Esophagus muscularis mucosa (tissue), 4 donors: Measurements from ENCODE around the gene UCP2. TPM values are rescaled to one million over a fixed set of nuclear protein-coding genes. Genes with fewer than 3 reads are reported as not detected.

ENCODE experiments used
- DNase-seq: peaks from one replicate; pipeline ENCODE4 v3.0.0-alpha.2; 2017; ENCODE audit errors: extremely low spot score
- H3K27ac ChIP-seq, 4 donors: fragments of 200-600 bp; sonication (generic); replicated peaks in 1 of 4; 1 replicate in 3 of 4; 2 replicates in 1 of 4; pipeline ENCODE4 v1.5.1; 2016 to 2019; ENCODE audit warnings: mild to moderate bottlenecking in 1 of 4
- H3K27me3 ChIP-seq, 4 donors: fragments of 200-600 bp; sonication (generic); one replicate each; pipeline versions ENCODE4 v1.5.1 to v1.6.0; 2016 to 2019
- H3K36me3 ChIP-seq, 4 donors: fragments of 200-600 bp; sonication (generic); one replicate each; pipeline ENCODE4 v1.5.1; 2016 to 2019
- H3K4me1 ChIP-seq, 4 donors: fragments of 200-600 bp; sonication (generic); one replicate each; pipeline ENCODE4 v1.5.1; 2016 to 2019
- H3K4me3 ChIP-seq, 4 donors: fragments of 200-600 bp; sonication (generic); 1 replicate in 2 of 4; 2 replicates in 2 of 4; pipeline ENCODE4 v1.5.1; 2016 to 2019; ENCODE audit warnings: mild to moderate bottlenecking in 4 of 4, moderate library complexity in 1 of 4
- H3K9me3 ChIP-seq, 4 donors: fragments of 200-600 bp; sonication (generic); 1 replicate in 3 of 4; 2 replicates in 1 of 4; pipeline ENCODE4 v1.5.1; 2016 to 2019
- EP300 ChIP-seq: sonication (generic); formaldehyde crosslinking; IDR thresholded peaks from one replicate; pipeline ENCODE4 v1.6.1; 2017; ENCODE audit warnings: antibody characterized with exemption
- POLR2A ChIP-seq: fragments of 450-650 bp; IDR thresholded peaks from one replicate; pipeline ENCODE4 v1.6.1; 2017; ENCODE audit warnings: antibody characterized with exemption, moderate library complexity, mild to moderate bottlenecking, low read depth
- POLR2AphosphoS5 ChIP-seq, 2 donors: sonication (generic); formaldehyde crosslinking; IDR thresholded peaks; one replicate each; pipeline ENCODE4 v1.6.1; 2017; ENCODE audit warnings: antibody characterized with exemption in 2 of 2
- WGBS: methylation state at CpG from one replicate; pipeline ENCODE4 v1.1.5; 2018; 5-methylcytosine and 5-hydroxymethylcytosine counted together
- intact Hi-C: fragments of 100-400 bp; cut with DNase I; formaldehyde crosslinking; loops from one replicate; pipeline ENCODE4 v1.15.1; 2023
- total RNA-seq, 4 donors: library from RNA; depleted of rRNA; stranded (reverse); fragments of >200 nt; gene quantifications; one replicate each; pipeline versions ENCODE4 v1.1.0 to v1.2.1, GENCODE V29; 2016
- TF ChIP-seq, protein P1 (sequence below), 3 experiments: fragments of 200-600 bp in 2 of 3; fragments of 450-650 bp in 1 of 3; sonication (generic) in 2 of 3; IDR thresholded peaks; one replicate each; pipeline ENCODE4 v1.5.1; 2017 to 2019; ENCODE audit warnings: antibody characterized with exemption in 3 of 3, mild to moderate bottlenecking in 2 of 3, moderate library complexity in 1 of 3

UCP2 gene
- total RNA-seq, 4 donors from 2014 or later, result 22.4 to 43.6 (median 30.9) TPM

DNA sequence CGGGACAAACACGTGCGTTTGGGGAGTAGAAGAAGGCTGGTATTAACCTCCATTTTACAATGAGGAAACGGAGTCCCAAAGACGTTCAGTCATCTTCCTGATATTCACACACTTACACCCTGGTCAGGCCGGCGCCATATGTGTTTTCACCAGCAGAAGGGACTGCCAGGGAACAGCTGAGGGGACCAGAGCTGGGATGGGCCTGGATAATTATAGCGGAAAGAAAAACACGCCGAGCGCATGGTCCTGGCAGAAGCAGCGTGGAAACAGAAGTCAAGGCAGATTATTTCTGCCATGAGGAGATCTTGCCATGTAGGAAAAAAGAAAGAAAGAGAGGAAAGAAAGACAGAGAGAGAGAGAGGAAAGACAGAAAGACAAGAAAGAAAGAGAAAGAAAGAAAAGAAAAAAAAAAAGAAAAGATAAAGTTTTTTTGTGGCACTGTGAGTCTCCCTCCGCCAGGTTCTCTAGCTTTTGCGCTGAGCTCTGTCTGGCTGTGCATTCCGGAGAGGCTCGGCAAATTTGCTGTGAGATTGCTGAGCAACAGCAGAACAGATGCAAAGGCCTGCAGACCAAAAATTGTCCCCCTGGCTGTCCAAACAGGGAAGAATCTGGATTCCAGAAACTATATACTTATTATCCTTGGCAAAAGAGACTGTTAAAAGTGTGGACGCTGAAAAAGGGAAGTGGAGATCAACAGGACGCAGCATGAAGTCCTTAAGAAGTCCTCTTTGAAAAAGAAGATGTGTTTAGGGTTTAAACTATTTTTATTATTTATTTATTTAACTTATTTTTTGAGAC lies 1.3 kb upstream of the UCP2 start:
- peaks cover 13 to 25% (median 22%) of the 10 kb centered on the region in 4 donors for H3K4me1 ChIP-seq
- WGBS, result 62% methylated on average over 18 of the region's 18 CpGs
- peak overlapping the region; percentile 76 to 93 (median 89) for H3K27ac ChIP-seq
- TF ChIP-seq, protein P1, sequence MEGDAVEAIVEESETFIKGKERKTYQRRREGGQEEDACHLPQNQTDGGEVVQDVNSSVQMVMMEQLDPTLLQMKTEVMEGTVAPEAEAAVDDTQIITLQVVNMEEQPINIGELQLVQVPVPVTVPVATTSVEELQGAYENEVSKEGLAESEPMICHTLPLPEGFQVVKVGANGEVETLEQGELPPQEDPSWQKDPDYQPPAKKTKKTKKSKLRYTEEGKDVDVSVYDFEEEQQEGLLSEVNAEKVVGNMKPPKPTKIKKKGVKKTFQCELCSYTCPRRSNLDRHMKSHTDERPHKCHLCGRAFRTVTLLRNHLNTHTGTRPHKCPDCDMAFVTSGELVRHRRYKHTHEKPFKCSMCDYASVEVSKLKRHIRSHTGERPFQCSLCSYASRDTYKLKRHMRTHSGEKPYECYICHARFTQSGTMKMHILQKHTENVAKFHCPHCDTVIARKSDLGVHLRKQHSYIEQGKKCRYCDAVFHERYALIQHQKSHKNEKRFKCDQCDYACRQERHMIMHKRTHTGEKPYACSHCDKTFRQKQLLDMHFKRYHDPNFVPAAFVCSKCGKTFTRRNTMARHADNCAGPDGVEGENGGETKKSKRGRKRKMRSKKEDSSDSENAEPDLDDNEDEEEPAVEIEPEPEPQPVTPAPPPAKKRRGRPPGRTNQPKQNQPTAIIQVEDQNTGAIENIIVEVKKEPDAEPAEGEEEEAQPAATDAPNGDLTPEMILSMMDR (IDR thresholded peaks at IDR 0.05), result no peak
- no peak for DNase-seq
- no peaks in the 10 kb centered on the region for H3K27me3 ChIP-seq
- H3K36me3 ChIP-seq, result no peaks in the 10 kb centered on the region
- peak overlapping the region; percentile 53 to 70 (median 67) for H3K4me3 ChIP-seq
- H3K9me3 ChIP-seq, result no peaks in the 10 kb centered on the region
- intact Hi-C loops, result no loop called here

DNA sequence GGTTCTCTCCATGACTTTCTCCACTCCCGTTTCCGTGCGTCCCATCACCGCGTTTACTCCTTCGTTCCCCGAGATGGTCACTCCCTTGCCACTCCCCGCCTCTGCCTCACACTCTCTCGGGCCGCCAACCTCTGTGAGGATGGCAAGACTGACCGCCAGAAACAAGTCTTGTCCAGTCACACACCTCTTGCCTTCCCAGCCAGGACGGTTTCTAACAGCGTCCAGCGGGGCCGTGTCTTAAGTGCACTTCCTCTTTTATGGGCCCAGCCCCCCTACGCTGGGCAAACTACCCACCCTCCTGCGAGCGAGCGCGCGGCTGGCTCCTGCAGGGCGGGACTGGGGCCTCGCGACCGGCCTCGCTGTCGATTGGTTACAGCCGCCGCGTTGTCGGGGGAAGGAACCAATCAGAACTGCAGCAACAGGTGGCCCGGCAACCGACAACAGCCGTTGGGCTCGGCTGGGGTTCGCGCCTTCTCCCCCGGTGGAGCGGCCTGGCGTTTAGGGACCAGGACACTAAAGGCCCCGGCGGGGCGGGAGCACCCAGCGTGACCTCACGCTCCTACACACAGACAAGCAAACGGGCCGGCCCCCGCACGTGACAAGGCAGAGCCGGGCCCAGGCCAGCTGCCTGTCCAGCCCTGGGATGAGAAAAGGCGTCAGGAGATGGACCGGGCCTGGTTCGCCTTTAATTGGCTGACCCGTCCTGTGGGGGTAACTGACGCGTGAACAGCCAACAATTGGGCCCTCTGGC lies 522 bp upstream of the UCP2 start:
- WGBS, result under 1% methylated on average over 45 of the region's 56 CpGs
- DNase-seq, result peak; percentile 98
- H3K27ac ChIP-seq, result peak overlapping the region; percentile 76 to 93 (median 89)
- H3K36me3 ChIP-seq, result peaks cover 0 to 6% (median 4%) of the 10 kb centered on the region in 4 donors
- H3K27me3 ChIP-seq, result no peaks in the 10 kb centered on the region
- peak overlapping the region; percentile 53 to 70 (median 67) for H3K4me3 ChIP-seq
- peaks cover 13 to 25% (median 22%) of the 10 kb centered on the region in 4 donors for H3K4me1 ChIP-seq
- TF ChIP-seq, protein P1 (IDR thresholded peaks at IDR 0.05), result no peak
- TF ChIP-seq POLR2AphosphoS5 (IDR thresholded peaks at IDR 0.05) (peak; percentile 77 to 90), POLR2A (peak; percentile 42)
- intact Hi-C loops, result no loop called here
- H3K9me3 ChIP-seq, result no peaks in the 10 kb centered on the region

DNA sequence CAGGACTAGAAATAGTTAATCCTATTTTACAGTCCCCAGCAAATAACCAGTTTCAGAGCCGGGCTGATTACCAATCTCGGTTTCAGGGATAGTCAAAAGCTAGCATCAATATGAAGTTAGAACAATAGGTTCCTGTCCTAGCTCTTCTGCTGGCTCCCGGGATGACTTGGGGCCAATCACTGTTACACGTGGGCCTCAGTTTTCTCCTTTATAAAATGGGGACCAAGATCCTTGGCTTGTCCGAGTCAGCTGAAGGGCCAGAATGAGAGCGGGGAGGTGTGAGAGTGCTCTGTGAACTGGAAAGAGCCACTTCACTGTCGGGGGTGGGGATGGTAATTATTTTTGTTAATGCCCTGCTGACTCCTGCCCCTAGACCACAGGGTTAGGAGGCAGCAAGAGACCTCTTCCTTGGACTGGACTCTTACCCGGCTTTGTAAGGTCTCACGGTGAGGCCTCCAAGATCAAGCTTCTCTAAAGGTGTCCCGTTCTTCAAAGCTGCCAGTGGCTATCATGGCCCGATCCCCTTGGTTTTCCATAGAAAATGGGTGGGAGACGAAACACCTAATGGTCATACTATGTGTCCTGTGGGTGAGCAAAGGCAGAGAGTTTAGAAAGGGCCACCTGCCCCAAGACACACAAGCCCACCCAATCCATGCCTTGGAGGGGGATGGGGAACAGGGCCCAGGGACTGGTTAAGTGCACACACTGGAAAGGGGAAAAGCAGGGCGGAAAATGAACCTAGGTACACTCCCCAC lies 1.4 kb downstream of the UCP2 start:
- peaks cover 0 to 26% (median 22%) of the 10 kb centered on the region in 4 donors for H3K36me3 ChIP-seq
- intact Hi-C loops, result no loop called here
- peaks cover 13 to 25% (median 22%) of the 10 kb centered on the region in 4 donors for H3K4me1 ChIP-seq
- 82% methylated on average over 13 of the region's 13 CpGs for WGBS
- H3K4me3 ChIP-seq, result peak overlapping the region; percentile 53 to 70 (median 67)
- peak overlapping the region; percentile 76 to 93 (median 89) for H3K27ac ChIP-seq
- H3K27me3 ChIP-seq, result no peaks in the 10 kb centered on the region
- TF ChIP-seq POLR2AphosphoS5 (IDR thresholded peaks at IDR 0.05), result no peak
- TF ChIP-seq, protein P1 (IDR thresholded peaks at IDR 0.05), result no peak
- no peak for TF ChIP-seq EP300
- TF ChIP-seq POLR2A, result no peak
- no peak for DNase-seq
- no peaks in the 10 kb centered on the region for H3K9me3 ChIP-seq

DNA sequence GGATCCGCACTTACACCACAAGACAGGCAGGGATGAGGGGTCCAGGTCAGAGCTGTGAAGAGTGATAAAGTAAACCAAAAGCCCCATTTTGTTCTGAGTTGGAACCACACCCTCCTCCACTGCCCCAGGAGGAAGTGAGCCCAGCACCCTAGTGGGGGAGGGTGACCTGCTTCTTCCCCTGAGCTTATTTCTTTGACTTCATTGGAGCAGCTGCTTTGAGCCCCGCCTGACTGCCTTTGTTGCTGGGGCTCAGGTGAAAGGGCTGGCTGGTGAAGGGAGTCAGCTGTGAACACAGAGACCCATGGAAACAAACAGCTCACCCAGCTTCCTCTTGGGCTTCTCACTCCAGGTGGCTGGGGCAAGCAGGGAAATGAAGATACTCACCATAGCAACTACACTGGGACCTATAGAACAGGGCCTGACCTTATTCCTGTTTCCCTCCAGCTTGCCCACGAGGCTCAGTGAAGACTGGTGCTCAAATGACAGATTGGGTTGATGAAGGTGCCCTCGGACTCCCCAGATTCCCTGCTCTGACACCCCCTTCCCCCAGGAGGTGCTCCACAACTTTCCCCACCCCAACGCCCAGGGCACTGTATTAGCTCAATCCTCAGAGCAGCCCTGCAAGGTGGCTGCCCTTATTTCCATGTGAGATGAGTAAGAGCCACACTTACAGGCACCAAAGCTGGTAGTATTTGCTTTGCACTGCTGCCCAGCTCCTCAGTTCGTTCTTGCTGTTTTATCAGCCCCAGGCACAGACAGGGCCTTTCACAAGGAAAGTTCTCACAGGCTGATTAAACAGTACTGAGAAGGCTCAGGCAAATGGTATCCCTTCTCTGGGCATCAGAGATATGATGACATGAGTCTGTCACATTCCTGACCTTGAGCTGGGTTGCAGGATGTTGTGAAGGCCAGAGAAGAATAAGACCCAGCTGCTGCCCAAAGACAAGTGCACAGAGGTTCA lies 2.4 kb downstream of the UCP2 start:
- Histone ChIP-seq H3K27ac (peak overlapping the region in 3 of 4 donors; percentile 18 to 88 (median 76)), H3K4me1 (peaks cover 13 to 25% (median 22%) of the 10 kb centered on the region in 4 donors), H3K4me3 (peak overlapping the region in 2 of 4 donors; percentile 67 to 70), H3K27me3 (no peaks in the 10 kb centered on the region), H3K9me3 (no peaks in the 10 kb centered on the region), H3K36me3 (peaks cover 6 to 35% (median 32%) of the 10 kb centered on the region in 4 donors)
- 59% methylated on average over 5 of the region's 6 CpGs for WGBS
- intact Hi-C loops, result no loop called here
- peak in 1 of 2 donors; percentile 37 for TF ChIP-seq POLR2AphosphoS5 (IDR thresholded peaks at IDR 0.05)
- TF ChIP-seq EP300, result no peak
- no peak for DNase-seq
